ENCODE results near the gene SORBS1.

SORBS1 gene

DNA sequence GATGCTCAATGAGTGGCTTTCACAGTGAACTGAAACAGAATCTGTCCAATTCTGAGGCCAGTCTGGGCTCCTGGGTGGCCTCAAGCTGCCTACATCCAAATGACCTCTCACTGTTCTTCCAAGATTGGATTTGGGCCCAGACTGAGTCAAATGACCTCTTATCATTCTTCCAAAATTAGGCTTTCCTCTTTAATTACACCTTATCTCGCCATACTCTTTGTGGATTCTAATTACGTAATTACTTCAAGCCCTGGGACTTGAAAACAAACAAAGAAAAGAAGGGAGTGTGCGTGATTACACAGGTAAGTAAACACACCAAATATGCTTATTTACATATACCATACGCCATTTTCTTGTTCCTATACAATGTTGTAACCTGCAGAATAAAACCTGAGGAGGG is 18.8 kb downstream of the SORBS1 start:
- no peak for DNase-seq (ENCODE audit: extremely low read depth in 1 of 2, low read depth in 1 of 2)

DNA sequence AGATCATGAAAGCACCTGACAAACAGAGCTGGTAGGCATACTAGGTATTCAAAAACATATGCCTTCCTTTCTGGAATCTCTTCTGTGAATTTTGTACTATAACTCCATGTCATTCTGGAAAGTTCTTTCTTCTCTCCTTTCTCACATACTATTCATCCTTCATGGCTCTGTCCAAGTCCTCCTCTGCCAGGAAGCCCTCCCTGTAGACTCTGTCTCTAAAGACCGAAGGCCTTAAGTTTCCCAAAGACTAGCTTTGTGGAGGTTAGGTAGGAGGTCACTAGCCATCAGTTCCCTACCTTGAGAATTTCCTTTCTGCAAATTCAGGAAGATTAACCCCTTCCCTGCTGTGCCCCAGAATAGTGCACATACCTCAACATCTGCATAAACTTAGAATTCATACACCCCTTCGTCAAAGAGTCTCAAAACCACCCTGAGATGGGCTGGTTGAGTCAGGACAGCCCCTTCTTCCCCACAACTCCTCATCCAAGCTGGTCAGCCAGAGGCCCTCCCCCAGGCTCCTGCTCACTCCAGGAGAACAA is 20.6 kb downstream of the SORBS1 start:
- no peak for DNase-seq (ENCODE audit: extremely low read depth in 1 of 2, low read depth in 1 of 2)

DNA sequence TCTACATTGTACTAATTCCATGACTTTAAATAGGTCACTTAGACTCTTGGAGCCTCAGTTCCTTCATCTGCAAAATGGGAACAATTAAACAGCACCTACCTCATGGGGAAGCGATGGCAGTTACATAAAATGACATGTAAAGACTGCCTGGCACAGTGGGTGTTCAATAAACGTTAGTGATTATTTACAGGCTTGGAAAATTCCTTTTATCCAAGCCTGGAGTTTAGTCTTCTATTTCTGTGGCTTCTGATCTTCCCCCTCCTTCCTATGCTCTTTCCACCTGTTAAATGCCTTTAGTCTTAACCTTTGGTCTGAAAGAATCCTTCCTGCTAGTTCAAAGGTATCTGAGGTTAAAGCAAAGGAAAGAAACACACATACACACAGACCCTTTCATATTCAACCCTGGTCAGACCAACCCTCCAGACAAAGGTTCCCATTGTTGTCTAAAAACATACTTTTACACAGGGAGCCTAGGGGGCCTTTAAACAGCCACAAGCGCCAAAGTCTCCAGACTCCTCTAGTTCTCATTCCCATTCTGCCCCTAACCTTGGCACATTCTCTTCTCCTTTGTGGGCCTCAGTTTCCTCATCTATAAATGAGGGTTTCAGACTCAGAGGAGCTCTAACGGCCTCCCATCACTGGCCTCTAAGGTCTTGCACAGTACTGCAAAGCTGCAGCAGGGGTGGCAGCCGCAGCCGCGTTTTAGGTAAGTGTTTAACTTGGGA is 21.4 kb downstream of the SORBS1 start:
- no peak for DNase-seq (ENCODE audit: extremely low read depth in 1 of 2, low read depth in 1 of 2)

DNA sequence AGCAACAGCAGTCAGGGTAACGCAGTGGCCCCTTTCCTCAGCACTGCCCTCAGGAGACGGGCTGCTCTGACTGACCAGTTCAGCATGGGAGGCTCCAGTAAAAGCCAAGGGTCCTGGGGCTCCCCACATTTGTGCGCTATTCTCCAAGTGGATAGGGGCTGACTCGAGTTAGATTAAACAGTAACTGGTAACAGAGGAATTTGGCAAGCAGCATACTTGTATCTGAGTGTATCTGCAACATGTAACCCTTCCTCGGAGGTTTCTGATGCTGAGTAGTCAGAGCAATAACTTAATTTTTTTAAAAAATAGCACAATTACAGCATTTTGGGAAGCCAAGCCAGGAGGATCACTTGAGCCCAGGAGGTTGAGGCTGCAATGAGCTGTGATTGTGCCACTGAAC is 22.8 kb downstream of the SORBS1 start:
- no peak for DNase-seq (ENCODE audit: extremely low read depth in 1 of 2, low read depth in 1 of 2)

DNA sequence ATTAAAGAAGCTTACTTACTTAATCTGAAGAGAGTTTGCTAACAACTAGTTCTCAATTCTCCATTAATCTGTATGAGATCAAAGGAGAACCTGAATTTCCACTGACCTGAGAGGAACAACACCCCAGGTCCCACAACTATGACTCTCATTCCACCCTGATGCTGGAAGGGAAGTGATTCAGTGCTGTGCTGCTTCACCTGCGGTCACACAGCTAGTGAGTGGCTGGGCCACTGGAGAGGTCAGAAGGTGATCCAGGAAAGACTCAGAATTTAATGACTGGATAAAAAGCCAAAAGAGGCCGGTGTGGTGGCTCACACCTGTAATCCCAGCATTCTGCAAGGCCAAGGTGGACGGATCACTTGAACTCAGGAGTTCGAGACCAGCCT is 23.6 kb downstream of the SORBS1 start:
- DNase-seq (ENCODE audit: extremely low read depth in 1 of 2, low read depth in 1 of 2), result no peak

DNA sequence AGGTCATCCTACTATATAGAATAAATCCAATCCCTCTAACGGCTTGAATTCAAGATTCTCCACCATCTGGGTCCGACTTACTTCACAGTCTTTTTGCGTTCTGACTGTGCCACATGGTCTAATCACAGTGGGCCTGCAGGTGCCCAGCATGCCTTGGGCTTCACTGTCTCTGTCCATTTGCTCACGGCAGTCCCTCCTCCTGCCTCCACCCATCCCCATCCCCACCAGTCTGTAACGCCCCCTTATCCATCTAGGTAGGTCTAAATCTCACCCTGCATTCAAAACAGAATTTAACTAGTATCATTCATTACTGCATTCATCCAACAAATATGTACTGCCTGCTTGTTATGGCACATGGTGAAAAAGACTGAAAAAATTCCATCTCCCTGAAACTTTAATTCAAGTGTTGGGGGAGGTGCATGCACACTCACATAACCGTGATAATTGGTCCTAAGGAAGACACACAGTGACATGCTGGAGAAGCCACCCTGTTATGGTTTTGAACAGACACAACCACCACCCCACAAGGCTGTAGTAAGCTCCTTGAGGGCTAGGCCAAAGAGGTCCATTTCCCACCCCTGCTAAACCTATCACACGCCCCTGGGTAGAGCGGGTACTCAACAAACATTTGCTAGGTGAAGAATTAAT is 24.2 kb downstream of the SORBS1 start:
- no peak for DNase-seq (ENCODE audit: extremely low read depth in 1 of 2, low read depth in 1 of 2)

DNA sequence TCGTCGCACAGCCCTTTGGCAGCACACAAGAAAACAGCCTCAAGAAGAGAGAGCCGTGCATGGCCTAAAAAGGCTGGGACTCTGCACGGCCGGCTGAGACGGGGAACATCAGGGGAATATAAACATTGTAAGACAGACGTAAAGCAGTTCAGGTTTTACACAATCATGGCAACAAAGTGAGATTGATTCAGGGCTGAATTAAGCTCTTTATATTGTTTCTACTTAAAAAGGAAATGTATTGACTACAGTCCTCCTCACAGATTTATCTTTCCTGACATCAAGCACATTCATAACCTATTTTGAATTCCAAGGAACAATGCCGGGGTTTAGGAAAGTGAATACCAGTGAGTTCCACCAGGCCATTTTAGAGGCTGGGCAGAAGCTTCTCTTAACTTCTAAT is 25.2 kb downstream of the SORBS1 start:
- DNase-seq (ENCODE audit: extremely low read depth in 1 of 2, low read depth in 1 of 2), result no peak

DNA sequence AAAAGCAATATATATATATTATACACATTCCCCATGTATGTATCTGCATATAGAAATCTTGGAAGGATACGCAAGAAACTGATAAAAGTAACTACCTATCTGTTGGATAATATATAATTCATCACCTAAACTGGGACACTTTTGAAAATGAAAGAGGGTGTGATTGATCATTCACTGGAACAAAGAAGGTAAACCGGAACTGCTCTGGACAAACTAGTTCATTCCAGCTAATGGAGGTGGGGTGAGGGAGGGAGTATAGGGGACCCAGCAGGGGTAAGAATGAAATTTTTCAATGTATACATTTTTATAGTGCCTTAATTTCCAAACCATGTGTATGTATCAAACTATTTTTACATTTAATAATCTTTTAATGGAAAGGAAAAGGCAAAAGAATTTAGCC is 25.6 kb downstream of the SORBS1 start:
- no peak for DNase-seq (ENCODE audit: extremely low read depth in 1 of 2, low read depth in 1 of 2)

DNA sequence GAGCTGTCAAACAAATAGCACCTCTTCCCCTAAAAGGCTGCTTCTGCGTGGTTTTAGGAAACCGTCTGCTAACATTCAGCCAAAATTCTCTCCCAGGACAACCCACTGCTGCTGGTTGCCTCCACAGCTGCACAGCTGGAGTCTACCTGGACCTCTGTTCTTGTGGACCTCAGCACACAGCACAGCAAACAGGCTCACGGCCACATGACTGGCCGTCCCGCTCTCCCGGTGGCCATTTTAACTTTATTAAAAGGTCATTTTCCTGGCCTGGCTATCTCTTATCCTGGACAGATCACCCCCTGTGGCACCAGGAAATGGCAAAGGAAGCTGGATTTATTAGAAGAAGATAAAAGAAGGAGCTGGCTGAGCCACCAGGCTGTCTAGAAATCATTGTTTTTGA is 27.6 kb downstream of the SORBS1 start:
- no peak for DNase-seq (ENCODE audit: extremely low read depth in 1 of 2, low read depth in 1 of 2)

DNA sequence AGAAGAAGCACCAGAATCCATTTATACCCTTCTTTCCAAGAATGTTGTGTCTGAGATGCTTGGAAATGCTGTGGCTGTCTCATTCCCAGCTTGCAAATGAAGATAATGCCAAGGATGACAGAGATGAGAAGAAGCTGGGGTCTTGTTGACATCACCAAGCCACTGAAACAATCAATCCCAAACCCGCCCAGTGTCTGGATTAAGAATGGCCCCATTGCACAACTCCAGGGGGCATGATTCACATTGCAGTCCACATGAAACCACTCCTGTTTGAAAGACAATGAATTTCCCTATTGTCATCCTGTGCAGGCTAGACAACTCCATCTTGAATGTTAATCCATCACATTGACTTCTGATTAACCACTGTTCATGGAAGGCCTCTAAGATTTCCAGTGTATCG is 28.6 kb downstream of the SORBS1 start:
- DNase-seq (ENCODE audit: extremely low read depth in 1 of 2, low read depth in 1 of 2), result no peak

DNA sequence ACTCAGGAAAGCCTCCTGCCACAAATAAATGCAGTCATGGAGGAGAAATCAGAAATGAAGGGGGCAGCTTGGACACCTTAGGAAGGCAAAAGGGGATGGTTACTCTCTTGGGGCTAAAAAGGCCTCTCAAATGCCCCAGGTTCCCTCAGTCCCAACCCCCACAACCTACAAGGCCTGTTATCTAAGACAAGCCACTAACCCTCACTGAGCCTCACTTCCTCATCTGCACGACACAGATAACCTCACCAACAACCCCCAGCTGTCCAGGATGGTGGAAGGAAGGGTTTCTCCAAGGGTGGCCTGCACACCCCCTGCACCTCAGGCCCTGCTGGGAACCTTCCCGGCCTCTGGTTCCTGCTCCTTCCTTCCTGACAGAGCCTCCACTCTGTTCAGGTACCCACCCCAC is 29.2 kb downstream of the SORBS1 start:
- DNase-seq (ENCODE audit: extremely low read depth in 1 of 2, low read depth in 1 of 2), result no peak

DNA sequence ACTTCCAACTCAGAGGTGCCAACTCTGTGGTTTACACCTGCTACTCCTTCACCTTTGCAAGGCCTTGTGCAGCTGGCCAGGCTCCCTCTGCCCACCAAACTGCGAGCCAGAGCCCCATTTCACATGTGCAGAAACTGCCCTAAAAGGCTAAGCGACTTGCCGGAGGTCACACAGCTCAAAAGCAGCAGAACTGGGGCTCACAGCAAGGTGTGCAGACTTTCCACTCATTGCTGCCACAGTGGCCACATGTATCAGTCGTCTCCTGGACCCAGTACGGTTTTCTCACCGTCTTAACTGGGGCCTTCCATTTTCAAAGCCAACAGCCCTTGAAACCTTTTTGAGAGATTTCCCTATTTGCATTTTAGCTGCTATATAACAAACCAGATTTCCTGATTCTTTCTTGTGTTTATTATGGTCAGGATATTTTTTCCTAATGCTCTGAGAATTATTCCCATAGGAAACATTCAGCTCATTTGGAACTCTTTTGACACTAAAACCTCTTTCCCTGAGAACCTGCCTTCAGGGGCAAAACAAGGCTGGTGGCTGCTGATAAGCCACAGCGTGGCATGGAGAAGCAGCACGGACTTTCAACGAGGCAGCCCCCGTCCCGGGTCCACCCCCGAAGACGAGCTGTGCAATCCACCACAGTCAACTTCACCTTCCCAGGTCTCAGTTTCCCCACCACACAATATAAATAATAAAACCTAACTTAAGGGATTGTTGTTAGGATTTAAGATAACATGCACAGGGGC is 29.9 kb downstream of the SORBS1 start:
- DNase-seq (ENCODE audit: extremely low read depth in 1 of 2, low read depth in 1 of 2), result no peak

DNA sequence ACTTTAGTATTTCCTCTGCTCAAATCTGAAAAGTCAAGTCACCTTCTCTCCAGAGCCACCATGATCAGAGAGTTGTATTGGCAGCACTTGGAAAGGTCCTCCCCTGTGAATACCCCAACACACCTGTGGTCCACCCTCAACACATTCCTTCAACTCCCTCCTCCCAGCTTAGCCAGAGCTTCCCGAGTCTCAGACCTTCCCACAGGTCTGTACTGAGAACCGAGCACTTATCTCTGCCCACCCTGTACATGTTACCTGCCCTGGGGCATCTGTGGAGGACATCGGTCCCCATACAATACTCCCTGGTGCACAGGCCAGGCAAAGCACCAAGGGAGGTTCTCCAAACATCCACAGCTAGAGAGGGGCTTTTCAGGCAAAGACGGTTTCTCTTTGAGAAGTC is 30.6 kb downstream of the SORBS1 start:
- no peak for DNase-seq (ENCODE audit: extremely low read depth in 1 of 2, low read depth in 1 of 2)

DNA sequence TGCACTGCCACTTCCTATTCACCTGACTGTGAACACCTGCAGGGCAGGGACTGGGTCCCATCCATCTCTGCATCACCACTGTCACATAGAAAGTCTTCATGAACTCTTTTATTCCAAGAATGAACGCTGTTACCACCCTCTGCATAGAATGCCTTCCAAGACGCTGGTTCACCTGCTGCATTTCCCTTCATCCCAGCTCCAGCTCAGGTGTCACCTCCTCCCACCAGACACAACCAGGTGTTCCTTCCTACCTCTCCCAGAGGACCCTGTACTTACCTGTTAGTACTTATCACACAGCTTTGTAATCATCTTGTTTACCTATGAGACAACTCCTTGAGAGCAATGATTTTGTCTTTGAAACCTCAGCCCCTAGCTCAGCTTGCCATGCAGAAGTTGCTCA is 31.1 kb downstream of the SORBS1 start:
- no peak for DNase-seq (ENCODE audit: extremely low read depth in 1 of 2, low read depth in 1 of 2)

DNA sequence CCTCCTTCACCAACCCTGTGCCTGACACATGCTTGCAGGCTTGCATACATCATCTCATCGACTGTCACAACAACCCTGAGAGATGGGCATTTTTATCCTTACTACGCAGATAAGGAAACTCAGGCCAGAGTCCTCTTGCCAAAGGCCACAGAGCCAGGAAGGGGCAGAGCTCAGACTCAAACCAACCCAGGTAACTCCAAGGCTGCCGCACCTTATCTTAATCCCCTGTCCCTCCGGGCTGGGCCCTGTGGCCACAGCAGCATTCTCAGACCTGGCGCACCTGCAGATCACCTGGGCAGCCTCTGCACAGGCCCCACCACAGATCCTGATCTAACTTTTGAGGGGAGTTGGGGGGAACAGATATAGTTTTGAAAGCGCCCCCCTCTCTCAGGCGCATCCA is 35.1 kb downstream of the SORBS1 start:
- DNase-seq (ENCODE audit: extremely low read depth in 1 of 2, low read depth in 1 of 2), result no peak

DNA sequence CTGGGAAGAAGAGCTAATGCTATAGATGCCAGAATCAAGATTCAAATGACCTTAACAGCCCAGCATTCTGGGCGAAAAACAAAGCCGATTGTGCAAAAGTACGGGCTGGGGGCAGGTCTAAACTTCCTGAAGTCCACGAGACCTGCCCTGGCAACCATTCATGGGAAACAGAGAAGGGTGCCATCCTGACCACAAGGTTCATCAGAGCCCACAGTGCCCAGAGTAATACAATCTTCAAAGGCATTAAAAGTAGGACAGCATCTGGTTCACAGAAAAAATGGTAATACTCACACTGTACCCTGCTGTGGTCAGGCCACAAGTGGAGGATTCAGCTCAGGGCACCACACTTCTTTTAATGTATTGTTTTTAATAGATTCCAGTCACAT is 36.1 kb downstream of the SORBS1 start:
- DNase-seq (ENCODE audit: extremely low read depth in 1 of 2, low read depth in 1 of 2), result no peak

DNA sequence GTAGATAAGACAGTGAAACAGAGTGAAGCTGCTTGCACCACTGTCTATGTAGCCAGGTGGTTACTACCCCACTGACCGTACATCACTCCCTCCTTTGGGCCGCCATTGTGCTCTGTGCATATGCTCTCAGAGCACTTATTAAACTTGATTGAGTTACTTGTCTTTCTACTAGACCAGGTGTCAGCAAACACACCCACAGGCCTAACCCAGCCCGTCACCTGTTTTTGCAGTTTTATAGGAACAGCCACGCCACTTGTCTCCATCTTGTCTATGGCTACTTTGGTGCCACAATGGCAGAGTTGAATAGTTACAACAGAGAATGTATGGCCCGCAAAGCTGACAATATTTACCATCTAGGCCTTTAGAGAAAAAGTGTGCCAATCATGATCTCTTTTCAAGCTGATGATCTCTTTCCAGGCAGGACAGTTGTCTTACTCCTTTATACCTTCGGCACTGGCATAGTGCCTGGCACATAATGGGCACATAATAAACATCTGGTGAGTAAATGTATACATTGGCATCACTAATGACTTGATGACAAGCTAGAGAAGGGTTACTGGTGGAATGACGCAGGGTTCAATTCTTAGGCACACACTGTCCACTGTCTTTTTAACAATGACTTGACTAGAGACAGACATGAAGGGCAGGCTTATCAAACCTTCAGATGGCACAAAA is 36.7 kb downstream of the SORBS1 start:
- no peak for DNase-seq (ENCODE audit: extremely low read depth in 1 of 2, low read depth in 1 of 2)

DNA sequence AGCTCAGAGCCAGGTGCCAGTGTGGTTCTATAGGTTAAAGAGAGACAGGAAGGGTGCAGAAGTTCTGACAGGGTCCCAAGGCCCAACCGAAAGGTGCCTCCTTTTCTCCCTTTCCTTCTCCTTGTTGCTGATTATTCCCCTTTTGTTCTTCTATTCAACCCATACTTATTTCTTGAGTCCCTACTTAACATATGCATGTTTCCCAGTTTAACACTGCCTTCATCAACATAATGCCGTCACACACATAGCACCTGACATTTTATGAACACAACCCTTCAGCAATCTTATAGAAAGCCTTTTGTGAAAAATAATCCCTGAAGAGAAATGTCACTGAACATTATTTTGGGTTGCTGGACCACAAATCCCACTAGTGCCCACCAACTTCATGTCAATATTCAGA is 39.1 kb downstream of the SORBS1 start:
- DNase-seq (ENCODE audit: extremely low read depth in 1 of 2, low read depth in 1 of 2), result no peak

DNA sequence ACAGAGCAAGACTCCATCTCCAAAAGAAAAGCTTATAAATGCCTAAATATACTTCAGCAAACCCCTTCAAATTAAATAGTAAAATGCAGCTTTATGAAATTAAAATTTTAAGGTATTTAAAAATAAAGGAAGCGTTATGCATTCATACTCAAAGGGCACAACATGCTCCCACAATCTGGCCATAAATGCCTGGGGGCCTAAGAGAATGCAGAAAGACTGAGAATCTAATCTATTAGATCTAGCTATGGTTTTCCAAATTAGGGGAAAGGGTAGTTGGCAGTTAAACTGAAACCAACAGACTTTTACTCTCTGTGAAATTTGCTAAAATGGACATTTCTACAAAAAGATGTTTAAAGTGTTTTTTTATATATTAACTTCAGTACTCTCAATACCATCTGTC is 40.6 kb downstream of the SORBS1 start:
- no peak for DNase-seq (ENCODE audit: extremely low read depth in 1 of 2, low read depth in 1 of 2)

DNA sequence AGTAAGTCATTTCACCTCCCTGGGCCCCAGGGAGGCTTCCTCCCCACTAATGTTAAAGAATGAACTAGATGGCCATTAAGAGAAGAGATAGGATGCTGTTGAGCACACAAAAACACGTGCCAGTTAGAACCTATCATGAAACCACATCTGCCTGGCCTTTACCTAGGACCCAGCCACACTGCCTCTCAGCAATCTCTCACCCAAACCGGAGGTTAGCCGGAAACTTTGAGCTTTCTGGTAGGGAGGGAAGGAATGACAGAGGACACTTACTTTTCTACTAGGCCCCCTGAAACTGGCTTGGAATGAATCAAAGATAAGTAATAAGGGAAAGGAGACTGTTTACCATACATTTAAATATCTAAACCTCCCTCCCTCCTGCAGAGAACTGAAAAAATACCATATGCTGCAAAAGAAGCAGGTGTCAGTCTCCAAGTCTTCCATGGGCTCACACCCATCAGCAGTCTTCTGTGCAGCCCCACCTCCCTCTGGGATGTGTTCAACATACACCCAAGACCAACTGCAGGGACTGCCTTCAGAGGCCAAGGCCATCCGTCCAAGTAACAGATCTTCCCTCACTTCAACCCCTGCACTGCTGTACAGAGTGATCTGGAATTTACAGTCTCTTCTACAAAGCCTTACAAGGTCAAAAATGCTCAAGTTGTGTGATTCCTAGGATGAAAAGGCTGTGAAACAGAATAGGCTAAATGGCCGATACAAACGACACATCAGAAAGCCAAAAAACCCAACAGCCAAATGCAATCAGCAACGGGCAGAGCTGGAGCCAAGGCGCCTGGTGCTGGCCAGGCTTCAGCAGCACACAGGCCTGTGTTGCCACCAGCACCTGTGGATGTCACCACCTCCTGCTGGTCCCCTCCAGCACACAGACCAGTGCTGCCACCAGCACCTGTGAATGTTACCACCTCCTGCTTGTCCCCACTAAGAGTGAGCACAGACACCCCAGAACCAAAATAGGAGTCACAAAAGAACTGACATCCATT is 42.4 kb downstream of the SORBS1 start:
- no peak for DNase-seq (ENCODE audit: extremely low read depth in 1 of 2, low read depth in 1 of 2)
